Caco-2 (cell line): ENCODE results near the gene SMOC2. TPM values are rescaled to one million over a fixed set of nuclear protein-coding genes. Genes with fewer than 3 reads are reported as not detected.

Source experiments
- BruUV-seq: library from RNA; stranded (reverse); fragments of 400-500 nt; replicated peaks from 2 replicates; lab custom pipeline; 2021; lab: Mats Ljungman, UMichigan
- CTCF ChIA-PET: fragments of 300-600 bp; sonication (Branson Sonifier 250); formaldehyde crosslinking; loops from one replicate; lab custom pipeline; 2022; ENCODE audit warnings: antibody characterized with exemption; lab: Charles Lee
- POLR2A ChIA-PET: fragments of 300-600 bp; sonication (Branson Sonifier 250); formaldehyde crosslinking; loops from one replicate; lab custom pipeline; 2022; ENCODE audit warnings: antibody characterized with exemption; lab: Charles Lee
- DNase-seq, 2 experiments: peaks; one replicate each; pipeline versions ENCODE4 v3.0.0 to v3.0.0-alpha.2; 2020 to 2022
- H3K27me3 ChIP-seq: replicated peaks from 2 replicates; pipeline ENCODE4 v1.6.0; 2011; ENCODE audit warnings: low read length; ENCODE audit not compliant: control insufficient read depth, insufficient read depth
- H3K36me3 ChIP-seq: 2 replicates; pipeline ENCODE4 v1.5.1; 2011; ENCODE audit warnings: low read length; ENCODE audit not compliant: control insufficient read depth, insufficient read depth
- H3K4me1 ChIP-seq: fragments of 250-450 bp; sonication (Bioruptor Pico); 2 replicates; pipeline ENCODE4 v1.5.1; 2020; ENCODE audit warnings: mild to moderate bottlenecking
- H3K4me3 ChIP-seq: 2 replicates; pipeline ENCODE4 v1.5.1; 2011; ENCODE audit warnings: low read depth, mild to moderate bottlenecking, control low read depth, low read length
- H3K9me3 ChIP-seq: fragments of 250-450 bp; sonication (Bioruptor Pico); 2 replicates; pipeline ENCODE4 v1.5.1; 2020; ENCODE audit warnings: mild to moderate bottlenecking, moderate library complexity
- H3K27ac Mint-ChIP-seq: one replicate; pipeline ENCODE4 v1.8.0; 2022; ENCODE audit warnings: mixed read lengths; ENCODE audit not compliant: unreplicated experiment
- H3K27me3 Mint-ChIP-seq: one replicate; pipeline ENCODE4 v1.8.0; 2022; ENCODE audit warnings: mixed read lengths; ENCODE audit not compliant: insufficient read depth, unreplicated experiment
- H3K36me3 Mint-ChIP-seq: one replicate; pipeline ENCODE4 v1.8.0; 2022; ENCODE audit warnings: mild to moderate bottlenecking, mixed read lengths; ENCODE audit not compliant: insufficient read depth, unreplicated experiment
- H3K4me1 Mint-ChIP-seq: one replicate; pipeline ENCODE4 v1.8.0; 2022; ENCODE audit warnings: low read depth, mixed read lengths; ENCODE audit not compliant: unreplicated experiment
- H3K4me3 Mint-ChIP-seq: one replicate; pipeline ENCODE4 v1.8.0; 2022; ENCODE audit warnings: mild to moderate bottlenecking, moderate library complexity, mixed read lengths; ENCODE audit not compliant: unreplicated experiment
- H3K9me3 Mint-ChIP-seq: one replicate; pipeline ENCODE4 v1.8.0; 2022; ENCODE audit warnings: mixed read lengths; ENCODE audit not compliant: unreplicated experiment
- intact Hi-C: fragments of 100-400 bp; cut with micrococcal nuclease; formaldehyde crosslinking; loops from one replicate; pipeline ENCODE4 v1.10.0; 2022; ENCODE audit not compliant: unreplicated experiment
- total RNA-seq: library from RNA; stranded (reverse); gene quantifications from 2 replicates; pipeline ENCODE4 v1.2.3, GENCODE V29; 2022
- TF ChIP-seq, protein P1 (sequence below), 2 experiments: fragments of 200-600 bp in 1 of 2; IDR thresholded peaks; 1 replicate in 1 of 2; 2 replicates in 1 of 2; pipeline versions ENCODE4 v1.5.1 to v1.8.0; 2011 to 2022; ENCODE audit warnings: antibody characterized with exemption in 1 of 2, control low read depth in 1 of 2, inconsistent platforms in 1 of 2, low read depth in 1 of 2, low read length in 1 of 2, mild to moderate bottlenecking in 1 of 2, moderate library complexity in 1 of 2; ENCODE audit not compliant: insufficient read depth in 1 of 2, severe bottlenecking in 1 of 2, unreplicated experiment in 1 of 2

SMOC2 gene
- total RNA-seq, 1 experiment from 2014 or later: 2.8 TPM

DNA sequence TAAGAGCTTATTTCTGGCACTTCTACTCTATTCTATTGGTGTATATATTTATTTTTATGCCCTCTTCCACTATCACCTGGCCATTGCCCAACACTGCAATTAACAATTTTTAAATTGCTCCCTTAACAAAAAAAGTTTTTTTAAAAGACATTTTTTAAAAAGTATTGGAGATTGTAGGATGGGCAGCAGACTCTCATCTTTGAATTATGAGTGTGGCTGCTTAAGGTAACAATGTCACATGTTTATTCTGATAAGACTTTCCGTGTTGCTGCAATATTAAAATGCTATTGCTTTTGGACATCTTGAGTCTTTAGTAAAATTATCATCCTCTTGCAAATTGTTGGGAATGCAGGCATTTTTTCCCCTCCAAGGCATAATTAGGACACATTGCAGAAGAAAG, 31.4 kb downstream of the SMOC2 start:
- DNase-seq: no peak
- Histone ChIP-seq H3K4me3 (no peak overlapping the region), H3K4me1 (no peaks in the 10 kb centered on the region), H3K9me3 (no peaks in the 10 kb centered on the region; the same call in 1 of the 2 replicates), H3K27me3 (no peaks in the 10 kb centered on the region), H3K36me3 (no peaks in the 10 kb centered on the region)
- ChIA-PET CTCF (no interaction called here), POLR2A (no interaction called here)
- Mint-ChIP-seq H3K27me3 (peaks cover 6% of the 10 kb centered on the region), H3K36me3 (no peaks in the 10 kb centered on the region), H3K9me3 (no peaks in the 10 kb centered on the region), H3K27ac (no peak overlapping the region), H3K4me3 (no peak overlapping the region), H3K4me1 (no peaks in the 10 kb centered on the region)
- intact Hi-C loops: no loop called here
- TF ChIP-seq, protein P1, sequence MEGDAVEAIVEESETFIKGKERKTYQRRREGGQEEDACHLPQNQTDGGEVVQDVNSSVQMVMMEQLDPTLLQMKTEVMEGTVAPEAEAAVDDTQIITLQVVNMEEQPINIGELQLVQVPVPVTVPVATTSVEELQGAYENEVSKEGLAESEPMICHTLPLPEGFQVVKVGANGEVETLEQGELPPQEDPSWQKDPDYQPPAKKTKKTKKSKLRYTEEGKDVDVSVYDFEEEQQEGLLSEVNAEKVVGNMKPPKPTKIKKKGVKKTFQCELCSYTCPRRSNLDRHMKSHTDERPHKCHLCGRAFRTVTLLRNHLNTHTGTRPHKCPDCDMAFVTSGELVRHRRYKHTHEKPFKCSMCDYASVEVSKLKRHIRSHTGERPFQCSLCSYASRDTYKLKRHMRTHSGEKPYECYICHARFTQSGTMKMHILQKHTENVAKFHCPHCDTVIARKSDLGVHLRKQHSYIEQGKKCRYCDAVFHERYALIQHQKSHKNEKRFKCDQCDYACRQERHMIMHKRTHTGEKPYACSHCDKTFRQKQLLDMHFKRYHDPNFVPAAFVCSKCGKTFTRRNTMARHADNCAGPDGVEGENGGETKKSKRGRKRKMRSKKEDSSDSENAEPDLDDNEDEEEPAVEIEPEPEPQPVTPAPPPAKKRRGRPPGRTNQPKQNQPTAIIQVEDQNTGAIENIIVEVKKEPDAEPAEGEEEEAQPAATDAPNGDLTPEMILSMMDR (IDR thresholded peaks at IDR 0.05; ENCODE audit: insufficient read depth in 1 of 2, low read depth in 1 of 2, low read length in 1 of 2, severe bottlenecking in 1 of 2, unreplicated experiment in 1 of 2): no peak
- no TSS peak for BruUV-seq

- BruUV-seq: no TSS peak
- no peak overlapping the region for H3K4me3 Mint-ChIP-seq
- Histone ChIP-seq H3K36me3 (no peaks in the 10 kb centered on the region), H3K4me1 (no peaks in the 10 kb centered on the region), H3K9me3 (no peaks in the 10 kb centered on the region; the same call in 1 of the 2 replicates), H3K4me3 (no peak overlapping the region), H3K27me3 (no peaks in the 10 kb centered on the region)
- H3K27me3 Mint-ChIP-seq: peaks cover 6% of the 10 kb centered on the region
- H3K9me3 Mint-ChIP-seq: no peaks in the 10 kb centered on the region
- POLR2A ChIA-PET: no interaction called here
- TF ChIP-seq, protein P1 (IDR thresholded peaks at IDR 0.05; ENCODE audit: insufficient read depth in 1 of 2, low read depth in 1 of 2, low read length in 1 of 2, severe bottlenecking in 1 of 2, unreplicated experiment in 1 of 2): no peak
- intact Hi-C loops: no loop called here
- no peaks in the 10 kb centered on the region for H3K4me1 Mint-ChIP-seq
- no peak for DNase-seq
- CTCF ChIA-PET: no interaction called here
- H3K27ac Mint-ChIP-seq: no peak overlapping the region
- H3K36me3 Mint-ChIP-seq: no peaks in the 10 kb centered on the region
Observed at GRCh38 chr6:168473197-168473596, 32.2 kb downstream of the SMOC2 start.

GRCh38 chr6:168475188-168476013, 34.4 kb downstream of the SMOC2 start:
- DNase-seq: no peak
- Mint-ChIP-seq H3K4me3 (no peak overlapping the region), H3K36me3 (no peaks in the 10 kb centered on the region), H3K9me3 (peaks cover 8% of the 10 kb centered on the region), H3K4me1 (no peaks in the 10 kb centered on the region), H3K27ac (no peak overlapping the region), H3K27me3 (peaks cover 7% of the 10 kb centered on the region)
- no peaks in the 10 kb centered on the region for H3K27me3 ChIP-seq
- H3K9me3 ChIP-seq: no peaks in the 10 kb centered on the region; the same call in 1 of the 2 replicates
- H3K4me3 ChIP-seq: no peak overlapping the region
- BruUV-seq: no TSS peak
- H3K4me1 ChIP-seq: no peaks in the 10 kb centered on the region
- ChIA-PET POLR2A (no interaction called here), CTCF (no interaction called here)
- no peaks in the 10 kb centered on the region for H3K36me3 ChIP-seq
- intact Hi-C loops: no loop called here
- TF ChIP-seq, protein P1 (IDR thresholded peaks at IDR 0.05; ENCODE audit: insufficient read depth in 1 of 2, low read depth in 1 of 2, low read length in 1 of 2, severe bottlenecking in 1 of 2, unreplicated experiment in 1 of 2): no peak
